CD8-positive, alpha-beta memory T cell (primary cell): ENCODE measurements around the gene TMEM147. TPM values are rescaled to one million over a fixed set of nuclear protein-coding genes. Genes with fewer than 3 reads are reported as not detected.
A peak's percentile ranks its signal among the peaks of the same experiment; 100 is the strongest.

Experiments
- CTCF ChIA-PET: fragments of 350-600 bp; sonication (Branson Sonifier 250); formaldehyde crosslinking; loops from one replicate; lab custom pipeline; 2021; ENCODE audit warnings: antibody characterized with exemption; lab: Charles Lee
- POLR2A ChIA-PET: fragments of 350-600 bp; sonication (Branson Sonifier 250); formaldehyde crosslinking; loops from one replicate; lab custom pipeline; 2021; ENCODE audit warnings: antibody characterized with exemption; lab: Charles Lee
- DNase-seq, 5 donors: peaks; one replicate each; pipeline versions ENCODE4 v3.0.0 to v3.0.0-alpha.2; 2020 to 2022; ENCODE audit warnings: mixed read lengths in 1 of 5
- H3K27ac ChIP-seq: one replicate; pipeline ENCODE4 v1.7.0; 2013; ENCODE audit warnings: low read depth, mild to moderate bottlenecking, low read length, moderate library complexity
- H3K27me3 ChIP-seq: 2 replicates; pipeline ENCODE4 v1.7.0; 2013; ENCODE audit warnings: low read length, mild to moderate bottlenecking; ENCODE audit not compliant: insufficient read depth, poor library complexity, severe bottlenecking
- H3K36me3 ChIP-seq: 2 replicates; pipeline ENCODE4 v1.7.0; 2013; ENCODE audit warnings: mild to moderate bottlenecking, low read length, moderate library complexity; ENCODE audit not compliant: insufficient read depth
- H3K4me1 ChIP-seq: 2 replicates; pipeline ENCODE4 v1.7.0; 2013; ENCODE audit warnings: mild to moderate bottlenecking, low read length, moderate library complexity; ENCODE audit not compliant: insufficient read depth
- H3K4me3 ChIP-seq: 2 replicates; pipeline ENCODE4 v1.7.0; 2013; ENCODE audit warnings: mild to moderate bottlenecking, low read length
- H3K9me3 ChIP-seq: 2 replicates; pipeline ENCODE4 v1.7.0; 2013; ENCODE audit warnings: mild to moderate bottlenecking, low read length
- H3K27ac Mint-ChIP-seq, 8 donors: one replicate each; pipeline ENCODE4 v1.8.0; 2020 to 2021; ENCODE audit warnings: mixed read lengths in 8 of 8, mild to moderate bottlenecking in 6 of 8, inconsistent platforms in 3 of 8, moderate library complexity in 3 of 8
- H3K27me3 Mint-ChIP-seq, 2 donors: one replicate each; pipeline ENCODE4 v1.8.0; 2020 to 2021; ENCODE audit warnings: mixed read lengths in 2 of 2, mild to moderate bottlenecking in 1 of 2, moderate library complexity in 1 of 2
- H3K36me3 Mint-ChIP-seq, 3 donors: one replicate each; pipeline ENCODE4 v1.8.0; 2020 to 2021; ENCODE audit warnings: mixed read lengths in 3 of 3, inconsistent platforms in 1 of 3, mild to moderate bottlenecking in 1 of 3
- H3K4me1 Mint-ChIP-seq, 3 donors: one replicate each; pipeline ENCODE4 v1.8.0; 2020 to 2021; ENCODE audit warnings: mixed read lengths in 3 of 3, inconsistent platforms in 1 of 3, mild to moderate bottlenecking in 1 of 3
- H3K4me3 Mint-ChIP-seq, 7 donors: one replicate each; pipeline ENCODE4 v1.8.0; 2020 to 2021; ENCODE audit warnings: mixed read lengths in 7 of 7, mild to moderate bottlenecking in 6 of 7, moderate library complexity in 4 of 7, inconsistent platforms in 2 of 7
- H3K9me3 Mint-ChIP-seq, 5 donors: one replicate each; pipeline ENCODE4 v1.8.0; 2020 to 2022; ENCODE audit warnings: mixed read lengths in 5 of 5, mild to moderate bottlenecking in 3 of 5, moderate library complexity in 2 of 5, inconsistent platforms in 1 of 5
- polyA plus RNA-seq: library from polyadenylated mRNA; unstranded; fragments of 300-500 nt; fragmentation: Illumina TruSeq; gene quantifications from one replicate; pipeline ENCODE4 v1.2.3, GENCODE V29; 2021
- total RNA-seq, 2 experiments: library from RNA; stranded (reverse); gene quantifications; one replicate each; pipeline ENCODE4 v1.2.3, GENCODE V29; 2021

TMEM147 gene
- total and polyA plus RNA-seq, 3 experiments from 2014 or later = 82.6 to 175 (median 91.4) TPM

DNA sequence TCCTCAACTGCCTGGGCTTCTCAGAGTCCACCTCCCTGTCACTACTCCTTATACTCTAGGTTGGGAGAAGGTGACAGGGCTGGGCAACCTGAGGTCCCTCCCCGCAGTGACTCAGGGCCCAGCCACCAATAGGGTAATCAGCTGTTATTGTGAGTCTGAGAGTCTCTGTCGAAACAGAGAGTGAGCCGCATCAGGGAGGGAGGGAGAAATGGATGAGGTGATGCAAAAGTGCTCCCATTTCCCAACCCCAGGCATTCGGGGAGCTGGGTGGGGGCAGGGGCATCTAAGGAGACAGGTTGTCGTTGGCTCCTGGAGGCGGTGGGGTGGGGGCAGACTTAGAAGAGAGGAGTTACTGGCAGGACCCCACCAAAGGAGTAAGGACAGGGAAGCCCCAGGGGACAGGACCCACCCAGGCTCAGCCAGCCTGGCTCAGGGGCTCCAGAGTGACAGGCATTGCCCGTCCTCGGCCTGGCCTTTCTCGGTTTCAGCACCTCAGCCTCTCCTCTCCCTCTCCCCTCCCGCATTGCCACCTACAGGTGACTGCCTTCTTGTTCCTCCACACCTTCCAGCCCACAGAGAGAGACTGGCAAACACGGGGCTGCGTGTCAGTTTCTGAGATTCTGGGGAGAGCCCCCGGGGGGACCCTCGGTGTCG lies 31.7 kb upstream of the TMEM147 start, which contains the start of gene DMKN:
TSS of gene DMKN (minus strand) at position 22 of the 654 bp plus-strand sequence. CDS start 174 bp downstream, outside the sequence.
- H3K4me1 Mint-ChIP-seq = peaks cover 14 to 20% (median 16%) of the 10 kb centered on the region in 3 donors
- peaks cover 4% of the 10 kb centered on the region for H3K27me3 ChIP-seq
- H3K27ac ChIP-seq = no peak within 1 kb of the TSS
- ChIA-PET POLR2A (no interaction called here), CTCF (no interaction called here)
- no peak within 1 kb of the TSS for H3K4me3 ChIP-seq
- no peaks in the 10 kb centered on the region for H3K36me3 ChIP-seq
- H3K27ac Mint-ChIP-seq = peak within 1 kb of the TSS in 2 of 8 donors; percentile 72 to 80
- peaks cover 17% of the 10 kb centered on the region for H3K4me1 ChIP-seq
- no peaks in the 10 kb centered on the region for H3K9me3 ChIP-seq
- no peak within 1 kb of the TSS for H3K4me3 Mint-ChIP-seq
- DNase-seq = no peak
- no peaks in the 10 kb centered on the region for H3K36me3 Mint-ChIP-seq
- no peaks in the 10 kb centered on the region for H3K9me3 Mint-ChIP-seq
- peaks cover 21 to 30% of the 10 kb centered on the region in 2 donors for H3K27me3 Mint-ChIP-seq

DNA sequence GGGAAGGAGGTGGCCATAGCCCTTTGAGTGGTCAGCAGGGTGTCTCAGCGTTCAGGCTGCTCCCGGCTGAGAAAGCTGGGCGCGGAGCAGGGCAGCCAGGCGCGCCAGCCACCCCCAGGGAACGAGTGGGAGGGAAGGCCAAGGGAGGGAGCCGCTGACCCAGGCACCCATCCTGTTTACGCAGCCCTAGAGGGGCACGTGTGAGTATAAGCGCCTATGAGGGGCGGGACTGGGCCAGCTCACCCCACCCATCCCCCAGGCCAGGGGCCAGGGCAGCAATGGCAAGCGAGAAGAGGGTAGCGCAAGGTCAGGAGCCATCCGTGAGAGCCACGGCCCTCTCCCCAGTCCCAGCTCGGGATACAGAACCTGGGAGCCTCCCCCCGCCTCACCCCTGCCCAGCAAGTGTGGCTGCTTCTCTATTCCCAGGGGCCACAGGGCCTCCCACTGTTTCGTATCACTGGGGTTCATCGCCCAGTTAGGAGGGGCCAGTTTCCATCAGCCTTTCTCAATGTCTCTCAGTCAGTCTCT lies 31.1 kb upstream of the TMEM147 start:
- Mint-ChIP-seq H3K27me3 (peaks cover 20 to 34% of the 10 kb centered on the region in 2 donors), H3K4me1 (peaks cover 10 to 16% (median 12%) of the 10 kb centered on the region in 3 donors), H3K9me3 (no peaks in the 10 kb centered on the region), H3K4me3 (no peak overlapping the region), H3K27ac (no peak overlapping the region), H3K36me3 (no peaks in the 10 kb centered on the region)
- Histone ChIP-seq H3K27ac (no peak overlapping the region), H3K9me3 (no peaks in the 10 kb centered on the region), H3K36me3 (no peaks in the 10 kb centered on the region), H3K4me1 (peaks cover 14% of the 10 kb centered on the region), H3K27me3 (peaks cover 4% of the 10 kb centered on the region), H3K4me3 (no peak overlapping the region)
- POLR2A ChIA-PET = no interaction called here
- DNase-seq = no peak
- CTCF ChIA-PET = no interaction called here

DNA sequence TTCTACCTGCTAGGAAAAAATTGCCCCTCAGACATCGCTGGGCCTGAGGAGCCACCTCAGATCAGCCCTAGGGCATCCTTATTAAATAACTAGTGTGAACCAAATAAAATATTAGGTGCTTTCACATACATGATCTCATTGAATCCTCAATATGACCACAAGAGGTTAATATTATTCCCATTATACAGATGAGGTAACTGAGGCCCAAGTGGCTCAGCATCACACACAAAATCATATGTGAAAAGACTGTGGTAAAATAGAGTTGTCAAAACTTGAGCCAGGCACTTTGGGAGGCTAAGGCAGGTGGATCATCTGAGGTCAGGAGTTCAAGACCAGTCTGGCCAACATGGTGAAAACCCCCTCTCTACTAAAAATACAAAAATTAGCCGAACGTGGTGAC lies 29.1 kb upstream of the TMEM147 start:
- Histone ChIP-seq H3K4me3 (no peak overlapping the region), H3K4me1 (no peaks in the 10 kb centered on the region), H3K9me3 (no peaks in the 10 kb centered on the region), H3K27me3 (no peaks in the 10 kb centered on the region), H3K36me3 (no peaks in the 10 kb centered on the region), H3K27ac (no peak overlapping the region)
- Mint-ChIP-seq H3K4me3 (no peak overlapping the region), H3K36me3 (no peaks in the 10 kb centered on the region), H3K27me3 (peaks cover 15 to 30% of the 10 kb centered on the region in 2 donors), H3K9me3 (no peaks in the 10 kb centered on the region), H3K4me1 (no peaks in the 10 kb centered on the region), H3K27ac (peak overlapping the region in 1 of 8 donors; percentile 63)
- ChIA-PET POLR2A (no interaction called here), CTCF (no interaction called here)
- no peak for DNase-seq

DNA sequence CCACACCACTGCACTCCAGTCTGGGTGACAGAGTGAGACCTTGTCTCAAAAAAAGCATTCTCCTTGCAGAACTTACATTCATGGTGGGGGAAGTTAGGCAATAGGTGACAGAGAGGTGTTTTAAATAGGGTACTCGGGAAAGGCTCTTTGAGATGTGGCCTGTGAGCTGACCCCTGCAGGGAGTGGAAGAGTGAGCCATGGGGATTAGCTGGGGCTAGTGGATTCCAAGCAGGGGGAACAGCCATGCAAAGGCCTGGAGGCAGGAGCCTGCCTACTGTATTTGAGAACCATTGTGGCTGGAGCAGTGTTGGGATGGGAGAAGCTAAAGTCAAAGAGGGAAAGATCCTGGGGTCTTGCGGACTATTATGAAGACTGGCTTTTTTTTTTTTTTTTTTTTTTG lies 28.1 kb upstream of the TMEM147 start:
- no peak for DNase-seq
- CTCF ChIA-PET = interaction anchor here (0.9 kb wide), 1 partner anchor 18 kb away, joined by 3 read pairs; no protein-coding TSS in a partner anchor
- no peaks in the 10 kb centered on the region for H3K9me3 Mint-ChIP-seq

GRCh38 chr19:35518313-35518712 lies 27.1 kb upstream of the TMEM147 start:
- ChIA-PET CTCF (no interaction called here), POLR2A (no interaction called here)

More for the DNA sequence above, 28.1 kb upstream of the TMEM147 start:
- H3K27me3 Mint-ChIP-seq = peaks cover 8 to 24% of the 10 kb centered on the region in 2 donors
- POLR2A ChIA-PET = no interaction called here
- H3K9me3 ChIP-seq = no peaks in the 10 kb centered on the region
- no peak overlapping the region for H3K27ac ChIP-seq
- no peaks in the 10 kb centered on the region for H3K4me1 Mint-ChIP-seq
- no peaks in the 10 kb centered on the region for H3K4me1 ChIP-seq
- no peaks in the 10 kb centered on the region for H3K27me3 ChIP-seq
- no peaks in the 10 kb centered on the region for H3K36me3 Mint-ChIP-seq
- no peak overlapping the region for H3K4me3 ChIP-seq
- no peaks in the 10 kb centered on the region for H3K36me3 ChIP-seq
- no peak overlapping the region for H3K27ac Mint-ChIP-seq
- H3K4me3 Mint-ChIP-seq = no peak overlapping the region

GRCh38 chr19:35519291-35519690 lies 26.1 kb upstream of the TMEM147 start:
- H3K9me3 ChIP-seq = no peaks in the 10 kb centered on the region
- H3K9me3 Mint-ChIP-seq = no peaks in the 10 kb centered on the region
- DNase-seq = no peak
- H3K36me3 Mint-ChIP-seq = no peaks in the 10 kb centered on the region
- H3K4me1 Mint-ChIP-seq = no peaks in the 10 kb centered on the region
- ChIA-PET POLR2A (no interaction called here), CTCF (no interaction called here)
- H3K4me3 Mint-ChIP-seq = no peak overlapping the region
- H3K4me3 ChIP-seq = no peak overlapping the region
- no peak overlapping the region for H3K27ac Mint-ChIP-seq
- peaks cover 1 to 13% of the 10 kb centered on the region in 2 donors for H3K27me3 Mint-ChIP-seq
- no peaks in the 10 kb centered on the region for H3K4me1 ChIP-seq
- no peaks in the 10 kb centered on the region for H3K27me3 ChIP-seq
- H3K36me3 ChIP-seq = no peaks in the 10 kb centered on the region
- H3K27ac ChIP-seq = no peak overlapping the region

More at GRCh38 chr19:35518313-35518712, 27.1 kb upstream of the TMEM147 start:
- H3K36me3 ChIP-seq = no peaks in the 10 kb centered on the region
- H3K27me3 ChIP-seq = no peaks in the 10 kb centered on the region
- no peak overlapping the region for H3K4me3 Mint-ChIP-seq
- no peak overlapping the region for H3K4me3 ChIP-seq
- H3K27ac Mint-ChIP-seq = no peak overlapping the region
- H3K27me3 Mint-ChIP-seq = peaks cover 1 to 14% of the 10 kb centered on the region in 2 donors
- no peak for DNase-seq
- no peaks in the 10 kb centered on the region for H3K4me1 Mint-ChIP-seq
- H3K27ac ChIP-seq = no peak overlapping the region
- H3K36me3 Mint-ChIP-seq = no peaks in the 10 kb centered on the region
- no peaks in the 10 kb centered on the region for H3K9me3 Mint-ChIP-seq
- no peaks in the 10 kb centered on the region for H3K9me3 ChIP-seq
- H3K4me1 ChIP-seq = no peaks in the 10 kb centered on the region

DNA sequence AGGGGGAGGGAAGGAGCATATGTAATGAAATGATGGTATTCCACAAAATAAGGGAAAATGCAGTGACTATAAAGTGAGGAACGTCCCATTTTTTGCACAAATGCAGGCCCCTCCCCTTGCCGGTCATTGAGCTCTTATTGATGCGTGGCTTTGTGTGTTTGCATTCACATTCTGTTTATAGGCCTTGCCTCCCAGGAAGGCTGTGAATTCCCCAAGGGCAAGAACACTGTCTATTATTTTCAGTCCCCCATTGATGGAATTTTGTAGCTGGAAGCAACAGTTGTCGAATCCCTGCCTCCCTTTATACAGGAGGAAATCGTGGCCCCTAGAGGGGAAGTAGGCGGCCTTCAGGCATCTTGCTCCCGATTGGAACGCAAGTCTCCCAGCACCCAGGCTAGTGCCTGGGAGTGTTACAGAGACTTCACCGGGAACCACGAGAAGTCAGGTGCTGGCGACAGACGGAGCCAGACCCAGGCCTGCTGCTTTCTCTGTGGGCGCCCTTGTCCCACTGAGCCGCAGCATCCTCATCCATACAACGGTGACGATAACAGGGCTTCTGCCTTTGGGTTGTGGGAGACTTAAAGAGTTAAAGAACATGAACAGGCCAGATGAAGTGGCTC lies 24.2 kb upstream of the TMEM147 start:
- Histone ChIP-seq H3K36me3 (no peaks in the 10 kb centered on the region), H3K27ac (no peak overlapping the region), H3K9me3 (no peaks in the 10 kb centered on the region), H3K4me3 (no peak overlapping the region), H3K27me3 (no peaks in the 10 kb centered on the region), H3K4me1 (no peaks in the 10 kb centered on the region)
- no peaks in the 10 kb centered on the region for H3K9me3 Mint-ChIP-seq
- ChIA-PET CTCF (interaction anchor here (1.7 kb wide), 1 partner anchor 10 kb away, joined by 5 read pairs; no protein-coding TSS in a partner anchor), POLR2A (no interaction called here)
- no peak overlapping the region for H3K27ac Mint-ChIP-seq
- no peaks in the 10 kb centered on the region for H3K4me1 Mint-ChIP-seq
- H3K36me3 Mint-ChIP-seq = no peaks in the 10 kb centered on the region
- H3K27me3 Mint-ChIP-seq = peaks cover 1 to 27% of the 10 kb centered on the region in 2 donors
- no peak for DNase-seq
- H3K4me3 Mint-ChIP-seq = no peak overlapping the region

- Histone ChIP-seq H3K36me3 (no peaks in the 10 kb centered on the region), H3K27me3 (no peaks in the 10 kb centered on the region), H3K4me1 (no peaks in the 10 kb centered on the region), H3K9me3 (no peaks in the 10 kb centered on the region), H3K27ac (no peak overlapping the region), H3K4me3 (no peak overlapping the region)
- Mint-ChIP-seq H3K36me3 (no peaks in the 10 kb centered on the region), H3K27me3 (peaks cover 8 to 37% of the 10 kb centered on the region in 2 donors), H3K9me3 (no peaks in the 10 kb centered on the region), H3K4me1 (no peaks in the 10 kb centered on the region), H3K27ac (no peak overlapping the region), H3K4me3 (no peak overlapping the region)
- POLR2A ChIA-PET = no interaction called here
- CTCF ChIA-PET = no interaction called here
- DNase-seq = no peak
Observed at GRCh38 chr19:35522745-35523327, 22.6 kb upstream of the TMEM147 start.
